HepG2 (cell line): ENCODE results near the gene EPB41. TPM values are rescaled to one million over a fixed set of nuclear protein-coding genes. Genes with fewer than 3 reads are reported as not detected.

Experiments
- ARHGAP35 ChIP-seq: sonication (generic); formaldehyde crosslinking; IDR thresholded peaks from 2 replicates; pipeline ENCODE4 v1.9.0; 2022; ENCODE audit warnings: mild to moderate bottlenecking, inconsistent platforms, moderate library complexity, missing genetic modification reagents, borderline replicate concordance
- CBX1 ChIP-seq: IDR thresholded peaks from one replicate; pipeline ENCODE4 v1.6.1; 2016; ENCODE audit warnings: antibody characterized with exemption, low read depth
- ESRRA ChIP-seq: sonication (generic); formaldehyde crosslinking; IDR thresholded peaks from 2 replicates; pipeline ENCODE4 v1.5.1; 2020; ENCODE audit warnings: mild to moderate bottlenecking, low read depth, missing genetic modification reagents
- HDAC1 ChIP-seq: sonication (generic); formaldehyde crosslinking; IDR thresholded peaks from 2 replicates; pipeline ENCODE4 v1.5.1; 2020; ENCODE audit warnings: mild to moderate bottlenecking, missing genetic modification reagents
- ISL2 ChIP-seq: sonication (generic); formaldehyde crosslinking; IDR thresholded peaks from 2 replicates; pipeline ENCODE4 v1.5.0; 2020; ENCODE audit warnings: missing genetic modification reagents
- KDM2A ChIP-seq: sonication (generic); formaldehyde crosslinking; IDR thresholded peaks from 2 replicates; pipeline ENCODE4 v1.4.0; 2020; ENCODE audit warnings: low read depth, missing genetic modification reagents, borderline replicate concordance
- KDM4B ChIP-seq: sonication (generic); formaldehyde crosslinking; IDR thresholded peaks from 2 replicates; pipeline ENCODE4 v1.4.0; 2020; ENCODE audit warnings: missing genetic modification reagents
- LCORL ChIP-seq, 2 experiments: fragments of 450-650 bp in 1 of 2; sonication (generic) in 1 of 2; formaldehyde crosslinking in 1 of 2; IDR thresholded peaks; 2 replicates each; pipeline versions ENCODE4 v1.5.0 to v1.6.1; 2017 to 2020; ENCODE audit warnings: antibody characterized with exemption in 1 of 2, missing genetic modification reagents in 1 of 2
- NR3C1 ChIP-seq: sonication (generic); formaldehyde crosslinking; IDR thresholded peaks from 2 replicates; pipeline ENCODE4 v1.4.0; 2020; ENCODE audit warnings: missing genetic modification reagents
- SIN3A ChIP-seq: IDR thresholded peaks from 2 replicates; pipeline ENCODE4 v1.6.1; 2011; ENCODE audit warnings: low read depth, mild to moderate bottlenecking, control low read depth, low read length, borderline replicate concordance
- ZNF552 ChIP-seq: sonication (generic); formaldehyde crosslinking; IDR thresholded peaks from 2 replicates; pipeline ENCODE4 v1.9.0; 2022; ENCODE audit warnings: missing genetic modification reagents, mild to moderate bottlenecking, borderline replicate concordance
- ZNF782 ChIP-seq: sonication (generic); formaldehyde crosslinking; IDR thresholded peaks from 2 replicates; pipeline ENCODE4 v1.4.0; 2020; ENCODE audit warnings: missing genetic modification reagents, mild to moderate bottlenecking, borderline replicate concordance
- polyA plus RNA-seq, 8 experiments: library from polyadenylated mRNA; depleted of rRNA in 3 of 8; stranded (reverse) in 7 of 8; unstranded in 1 of 8; fragments of >200 nt; fragmentation: Illumina TruSeq in 4 of 8; extraction: Trizol in 4 of 8; gene quantifications; 2 replicates each; pipeline versions ENCODE4 v1.2.1 to v1.2.3, GENCODE V29; 2011 to 2016; ENCODE audit warnings: low read depth in 4 of 8, missing spikeins in 1 of 8, mixed read lengths in 1 of 8; ENCODE audit not compliant: insufficient read depth in 1 of 8
- total RNA-seq, 5 experiments: library from RNA; depleted of rRNA; stranded (reverse); fragments of >200 nt; fragmentation: Illumina TruSeq; extraction: Trizol; gene quantifications; 2 replicates each; pipeline ENCODE4 v1.2.3, GENCODE V29; 2016; ENCODE audit warnings: low read depth in 1 of 5
- TF ChIP-seq, protein P1 (sequence below): sonication (generic); formaldehyde crosslinking; IDR thresholded peaks from 2 replicates; pipeline ENCODE4 v1.4.0; 2020; ENCODE audit warnings: mild to moderate bottlenecking, missing genetic modification reagents
- TF ChIP-seq, protein P2 (sequence below): sonication (generic); formaldehyde crosslinking; IDR thresholded peaks from 2 replicates; pipeline ENCODE4 v1.4.0; 2020; ENCODE audit warnings: missing genetic modification reagents
- TF ChIP-seq, protein P3 (sequence below): sonication (generic); formaldehyde crosslinking; IDR thresholded peaks from 2 replicates; pipeline ENCODE4 v1.5.0; 2020; ENCODE audit warnings: mild to moderate bottlenecking, missing genetic modification reagents
- TF ChIP-seq, protein P4 (sequence below): IDR thresholded peaks from 2 replicates; pipeline ENCODE4 v1.6.1; 2012; ENCODE audit warnings: inconsistent platforms
- TF ChIP-seq, protein P5 (sequence below): sonication (generic); formaldehyde crosslinking; IDR thresholded peaks from 2 replicates; pipeline ENCODE4 v1.4.0; 2020; ENCODE audit warnings: missing genetic modification reagents
- TF ChIP-seq, protein P6 (sequence below): sonication (generic); formaldehyde crosslinking; IDR thresholded peaks from 2 replicates; pipeline ENCODE4 v1.5.1; 2020; ENCODE audit warnings: missing genetic modification reagents, mild to moderate bottlenecking, borderline replicate concordance

Gene EPB41
- total and polyA plus RNA-seq, 2 of the 13 experiments (the other 11 are each of a cell fraction or from before 2014, with no cell fraction given) = 34.5 to 46.7 TPM

DNA sequence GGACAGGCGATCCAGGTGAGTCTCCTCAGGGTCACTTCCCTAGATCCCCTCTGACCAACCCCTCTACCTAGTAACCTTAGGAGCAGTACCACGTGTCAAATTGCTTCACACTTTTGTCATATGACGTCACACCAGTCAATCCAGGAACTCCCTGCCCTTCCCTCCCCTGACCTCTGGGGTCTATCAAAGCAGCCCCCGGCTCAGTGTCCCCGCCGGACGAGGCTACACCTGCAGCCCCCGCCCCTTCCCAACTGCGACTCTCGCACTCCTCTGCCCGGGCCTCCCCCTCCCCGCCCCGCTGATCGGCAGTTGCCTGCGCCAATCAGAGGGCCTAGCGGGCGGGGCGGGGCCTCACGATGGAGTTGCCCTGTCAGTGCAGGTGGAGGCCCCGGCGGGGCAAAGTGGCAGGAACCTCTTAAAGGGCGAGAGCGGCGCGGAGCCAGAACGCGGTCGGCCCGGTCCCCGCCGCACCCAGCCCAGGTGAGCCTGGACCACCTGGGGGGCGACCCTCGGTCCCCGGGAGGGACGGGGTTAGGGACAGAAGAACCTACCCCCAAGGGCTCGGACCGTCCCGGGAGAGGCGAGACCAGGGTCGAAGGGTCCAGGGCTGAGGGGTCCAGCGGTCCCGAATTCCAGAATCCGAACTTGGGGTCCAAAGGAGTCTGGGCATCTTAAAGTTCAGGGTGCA, 27.5 kb upstream of the EPB41 start (continued):
- TF ChIP-seq, protein P1, sequence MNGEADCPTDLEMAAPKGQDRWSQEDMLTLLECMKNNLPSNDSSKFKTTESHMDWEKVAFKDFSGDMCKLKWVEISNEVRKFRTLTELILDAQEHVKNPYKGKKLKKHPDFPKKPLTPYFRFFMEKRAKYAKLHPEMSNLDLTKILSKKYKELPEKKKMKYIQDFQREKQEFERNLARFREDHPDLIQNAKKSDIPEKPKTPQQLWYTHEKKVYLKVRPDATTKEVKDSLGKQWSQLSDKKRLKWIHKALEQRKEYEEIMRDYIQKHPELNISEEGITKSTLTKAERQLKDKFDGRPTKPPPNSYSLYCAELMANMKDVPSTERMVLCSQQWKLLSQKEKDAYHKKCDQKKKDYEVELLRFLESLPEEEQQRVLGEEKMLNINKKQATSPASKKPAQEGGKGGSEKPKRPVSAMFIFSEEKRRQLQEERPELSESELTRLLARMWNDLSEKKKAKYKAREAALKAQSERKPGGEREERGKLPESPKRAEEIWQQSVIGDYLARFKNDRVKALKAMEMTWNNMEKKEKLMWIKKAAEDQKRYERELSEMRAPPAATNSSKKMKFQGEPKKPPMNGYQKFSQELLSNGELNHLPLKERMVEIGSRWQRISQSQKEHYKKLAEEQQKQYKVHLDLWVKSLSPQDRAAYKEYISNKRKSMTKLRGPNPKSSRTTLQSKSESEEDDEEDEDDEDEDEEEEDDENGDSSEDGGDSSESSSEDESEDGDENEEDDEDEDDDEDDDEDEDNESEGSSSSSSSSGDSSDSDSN (CRISPR knock-in tag) = peak; percentile 16; the same call in 1 of the 2 replicates
- TF ChIP-seq ZNF552 = no peak
- no peak for TF ChIP-seq ARHGAP35
- TF ChIP-seq, protein P2, sequence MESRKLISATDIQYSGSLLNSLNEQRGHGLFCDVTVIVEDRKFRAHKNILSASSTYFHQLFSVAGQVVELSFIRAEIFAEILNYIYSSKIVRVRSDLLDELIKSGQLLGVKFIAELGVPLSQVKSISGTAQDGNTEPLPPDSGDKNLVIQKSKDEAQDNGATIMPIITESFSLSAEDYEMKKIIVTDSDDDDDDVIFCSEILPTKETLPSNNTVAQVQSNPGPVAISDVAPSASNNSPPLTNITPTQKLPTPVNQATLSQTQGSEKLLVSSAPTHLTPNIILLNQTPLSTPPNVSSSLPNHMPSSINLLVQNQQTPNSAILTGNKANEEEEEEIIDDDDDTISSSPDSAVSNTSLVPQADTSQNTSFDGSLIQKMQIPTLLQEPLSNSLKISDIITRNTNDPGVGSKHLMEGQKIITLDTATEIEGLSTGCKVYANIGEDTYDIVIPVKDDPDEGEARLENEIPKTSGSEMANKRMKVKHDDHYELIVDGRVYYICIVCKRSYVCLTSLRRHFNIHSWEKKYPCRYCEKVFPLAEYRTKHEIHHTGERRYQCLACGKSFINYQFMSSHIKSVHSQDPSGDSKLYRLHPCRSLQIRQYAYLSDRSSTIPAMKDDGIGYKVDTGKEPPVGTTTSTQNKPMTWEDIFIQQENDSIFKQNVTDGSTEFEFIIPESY = no peak
- TF ChIP-seq, protein P3, sequence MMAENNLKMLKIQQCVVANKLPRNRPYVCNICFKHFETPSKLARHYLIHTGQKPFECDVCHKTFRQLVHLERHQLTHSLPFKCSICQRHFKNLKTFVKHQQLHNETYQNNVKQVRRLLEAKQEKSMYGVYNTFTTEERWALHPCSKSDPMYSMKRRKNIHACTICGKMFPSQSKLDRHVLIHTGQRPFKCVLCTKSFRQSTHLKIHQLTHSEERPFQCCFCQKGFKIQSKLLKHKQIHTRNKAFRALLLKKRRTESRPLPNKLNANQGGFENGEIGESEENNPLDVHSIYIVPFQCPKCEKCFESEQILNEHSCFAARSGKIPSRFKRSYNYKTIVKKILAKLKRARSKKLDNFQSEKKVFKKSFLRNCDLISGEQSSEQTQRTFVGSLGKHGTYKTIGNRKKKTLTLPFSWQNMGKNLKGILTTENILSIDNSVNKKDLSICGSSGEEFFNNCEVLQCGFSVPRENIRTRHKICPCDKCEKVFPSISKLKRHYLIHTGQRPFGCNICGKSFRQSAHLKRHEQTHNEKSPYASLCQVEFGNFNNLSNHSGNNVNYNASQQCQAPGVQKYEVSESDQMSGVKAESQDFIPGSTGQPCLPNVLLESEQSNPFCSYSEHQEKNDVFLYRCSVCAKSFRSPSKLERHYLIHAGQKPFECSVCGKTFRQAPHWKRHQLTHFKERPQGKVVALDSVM (CRISPR knock-in tag) = 0 out of 2 replicates have a peak, but pooled peaks have one; percentile 21
- TF ChIP-seq SIN3A = peak; percentile 9; the same call in 1 of the 2 replicates
- TF ChIP-seq NR3C1 (CRISPR knock-in tag) = no peak
- no peak for TF ChIP-seq ZNF782 (CRISPR knock-in tag)
- TF ChIP-seq ISL2 (CRISPR knock-in tag) = no peak; the same call in 1 of the 2 replicates
- 0 out of 2 replicates have a peak, but pooled peaks have one; percentile 16 for TF ChIP-seq ESRRA
- no peak for TF ChIP-seq LCORL (IDR thresholded peaks at IDR 0.05)
- TF ChIP-seq LCORL (CRISPR knock-in tag; IDR thresholded peaks at IDR 0.05) = peak; percentile 77
- TF ChIP-seq, protein P4, sequence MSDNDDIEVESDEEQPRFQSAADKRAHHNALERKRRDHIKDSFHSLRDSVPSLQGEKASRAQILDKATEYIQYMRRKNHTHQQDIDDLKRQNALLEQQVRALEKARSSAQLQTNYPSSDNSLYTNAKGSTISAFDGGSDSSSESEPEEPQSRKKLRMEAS = peak; percentile 72
- peak; percentile 81; the same call in 1 of the 2 replicates for TF ChIP-seq KDM2A (CRISPR knock-in tag)
- TF ChIP-seq, protein P5, sequence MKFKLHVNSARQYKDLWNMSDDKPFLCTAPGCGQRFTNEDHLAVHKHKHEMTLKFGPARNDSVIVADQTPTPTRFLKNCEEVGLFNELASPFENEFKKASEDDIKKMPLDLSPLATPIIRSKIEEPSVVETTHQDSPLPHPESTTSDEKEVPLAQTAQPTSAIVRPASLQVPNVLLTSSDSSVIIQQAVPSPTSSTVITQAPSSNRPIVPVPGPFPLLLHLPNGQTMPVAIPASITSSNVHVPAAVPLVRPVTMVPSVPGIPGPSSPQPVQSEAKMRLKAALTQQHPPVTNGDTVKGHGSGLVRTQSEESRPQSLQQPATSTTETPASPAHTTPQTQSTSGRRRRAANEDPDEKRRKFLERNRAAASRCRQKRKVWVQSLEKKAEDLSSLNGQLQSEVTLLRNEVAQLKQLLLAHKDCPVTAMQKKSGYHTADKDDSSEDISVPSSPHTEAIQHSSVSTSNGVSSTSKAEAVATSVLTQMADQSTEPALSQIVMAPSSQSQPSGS (CRISPR knock-in tag) = peak; percentile 61; the same call in 1 of the 2 replicates
- TF ChIP-seq CBX1 = no peak
- TF ChIP-seq, protein P6, sequence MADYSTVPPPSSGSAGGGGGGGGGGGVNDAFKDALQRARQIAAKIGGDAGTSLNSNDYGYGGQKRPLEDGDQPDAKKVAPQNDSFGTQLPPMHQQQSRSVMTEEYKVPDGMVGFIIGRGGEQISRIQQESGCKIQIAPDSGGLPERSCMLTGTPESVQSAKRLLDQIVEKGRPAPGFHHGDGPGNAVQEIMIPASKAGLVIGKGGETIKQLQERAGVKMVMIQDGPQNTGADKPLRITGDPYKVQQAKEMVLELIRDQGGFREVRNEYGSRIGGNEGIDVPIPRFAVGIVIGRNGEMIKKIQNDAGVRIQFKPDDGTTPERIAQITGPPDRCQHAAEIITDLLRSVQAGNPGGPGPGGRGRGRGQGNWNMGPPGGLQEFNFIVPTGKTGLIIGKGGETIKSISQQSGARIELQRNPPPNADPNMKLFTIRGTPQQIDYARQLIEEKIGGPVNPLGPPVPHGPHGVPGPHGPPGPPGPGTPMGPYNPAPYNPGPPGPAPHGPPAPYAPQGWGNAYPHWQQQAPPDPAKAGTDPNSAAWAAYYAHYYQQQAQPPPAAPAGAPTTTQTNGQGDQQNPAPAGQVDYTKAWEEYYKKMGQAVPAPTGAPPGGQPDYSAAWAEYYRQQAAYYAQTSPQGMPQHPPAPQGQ (CRISPR knock-in tag) = no peak
- no peak for TF ChIP-seq KDM4B
- peak; percentile 39; the same call in 1 of the 2 replicates for TF ChIP-seq HDAC1 (CRISPR knock-in tag)
